IMR-90 (cell line): ENCODE results near the gene GABARAPL2. TPM values are rescaled to one million over a fixed set of nuclear protein-coding genes. Genes with fewer than 3 reads are reported as not detected.

Experiments
- ATAC-seq: fragments of 200-7000 bp; cut with Tn5 transposase; 2 replicates; pipeline ENCODE4 v1.9.1; 2020; ENCODE audit warnings: low read depth, mild to moderate bottlenecking, moderate library complexity
- BruUV-seq: library from RNA; stranded (reverse); fragments of 400-500 nt; replicated peaks from 2 replicates; lab custom pipeline; 2021; lab: Mats Ljungman, UMichigan
- CTCF ChIA-PET: fragments of 300-600 bp; formaldehyde crosslinking; extraction: SDS; loops from one replicate; lab custom pipeline; 2021; ENCODE audit warnings: antibody characterized with exemption; lab: Yijun Ruan, JAX
- POLR2A ChIA-PET: fragments of 300-600 bp; sonication (Branson Sonifier 250); formaldehyde crosslinking; loops from one replicate; lab custom pipeline; 2022; ENCODE audit warnings: antibody characterized with exemption; ENCODE audit not compliant: unreplicated experiment; lab: Charles Lee
- DNase-seq: peaks from one replicate; pipeline ENCODE4 v3.0.0; 2013
- H2AFZ ChIP-seq: replicated peaks from 2 replicates; pipeline ENCODE3; 2013; ENCODE audit warnings: low read length, mild to moderate bottlenecking; ENCODE audit not compliant: poor library complexity
- H2AK5ac ChIP-seq: 2 replicates; pipeline ENCODE4 v1.6.1; 2013; ENCODE audit warnings: low read depth, low read length, inconsistent platforms
- H2AK9ac ChIP-seq: replicated peaks from 2 replicates; pipeline ENCODE3; 2013; ENCODE audit warnings: mild to moderate bottlenecking, low read depth, low read length, moderate library complexity; ENCODE audit not compliant: poor library complexity
- H2BK120ac ChIP-seq: 2 replicates; pipeline ENCODE4 v1.6.1; 2013; ENCODE audit warnings: low read depth, low read length, inconsistent platforms
- H2BK15ac ChIP-seq: 3 replicates; pipeline ENCODE4 v1.6.1; 2013; ENCODE audit warnings: low read depth, low read length, inconsistent platforms
- H2BK20ac ChIP-seq: 2 replicates; pipeline ENCODE4 v1.6.1; 2013; ENCODE audit warnings: low read depth, mild to moderate bottlenecking, inconsistent platforms, low read length, moderate library complexity
- H2BK5ac ChIP-seq: 2 replicates; pipeline ENCODE4 v1.6.1; 2013; ENCODE audit warnings: mild to moderate bottlenecking, low read depth, low read length, inconsistent platforms; ENCODE audit not compliant: poor library complexity, severe bottlenecking
- H3K14ac ChIP-seq: replicated peaks from 2 replicates; pipeline ENCODE4 v1.6.1; 2013; ENCODE audit warnings: low read depth, low read length, inconsistent platforms
- H3K18ac ChIP-seq: 2 replicates; pipeline ENCODE4 v1.6.1; 2013; ENCODE audit warnings: low read depth, low read length, control low read depth
- H3K23ac ChIP-seq: 2 replicates; pipeline ENCODE4 v1.6.1; 2013; ENCODE audit warnings: low read depth, low read length, inconsistent platforms
- H3K27ac ChIP-seq: 2 replicates; pipeline ENCODE4 v1.5.1; 2013; ENCODE audit warnings: mild to moderate bottlenecking, control low read depth, low read length; ENCODE audit not compliant: insufficient read depth
- H3K27me3 ChIP-seq: 2 replicates; pipeline ENCODE4 v1.6.1; 2013; ENCODE audit warnings: low read length; ENCODE audit not compliant: control insufficient read depth, insufficient read depth
- H3K36me3 ChIP-seq: 2 replicates; pipeline ENCODE4 v1.6.1; 2013; ENCODE audit warnings: low read length, mixed read lengths; ENCODE audit not compliant: control insufficient read depth, insufficient read depth
- H3K4ac ChIP-seq: 2 replicates; pipeline ENCODE4 v1.6.1; 2013; ENCODE audit warnings: low read depth, low read length, inconsistent platforms
- H3K4me1 ChIP-seq: 2 replicates; pipeline ENCODE4 v1.6.1; 2013; ENCODE audit warnings: low read length, mixed read lengths; ENCODE audit not compliant: control insufficient read depth, insufficient read depth
- H3K4me2 ChIP-seq: 2 replicates; pipeline ENCODE4 v1.6.1; 2013; ENCODE audit warnings: low read depth, mild to moderate bottlenecking, control low read depth, low read length, moderate library complexity
- H3K4me3 ChIP-seq: 2 replicates; pipeline ENCODE4 v1.5.1; 2013; ENCODE audit warnings: low read depth, mild to moderate bottlenecking, control low read depth, low read length, moderate library complexity; ENCODE audit not compliant: insufficient read depth
- H3K56ac ChIP-seq: 2 replicates; pipeline ENCODE4 v1.6.1; 2013; ENCODE audit warnings: low read length, inconsistent platforms; ENCODE audit not compliant: insufficient read depth; ENCODE audit errors: extremely low read depth
- H3K79me1 ChIP-seq, 2 experiments: 2 replicates each; pipeline ENCODE4 v1.6.1; 2013; ENCODE audit warnings: low read length in 2 of 2, inconsistent platforms in 1 of 2, low read depth in 1 of 2
- H3K9ac ChIP-seq: 2 replicates; pipeline ENCODE4 v1.6.1; 2013; ENCODE audit warnings: low read depth, low read length, control low read depth
- H3K9me1 ChIP-seq: 2 replicates; pipeline ENCODE4 v1.6.1; 2013; ENCODE audit warnings: low read length, inconsistent platforms; ENCODE audit not compliant: insufficient read depth
- H3K9me3 ChIP-seq: 2 replicates; pipeline ENCODE4 v1.6.1; 2013; ENCODE audit warnings: low read length; ENCODE audit not compliant: control insufficient read depth, insufficient read depth
- H4K20me1 ChIP-seq: 2 replicates; pipeline ENCODE4 v1.6.1; 2013; ENCODE audit warnings: low read length, inconsistent platforms; ENCODE audit not compliant: insufficient read depth
- H4K5ac ChIP-seq: 2 replicates; pipeline ENCODE4 v1.6.1; 2013; ENCODE audit warnings: mild to moderate bottlenecking, low read depth, low read length, control low read depth
- H4K8ac ChIP-seq, 2 experiments: 2 replicates each; pipeline ENCODE4 v1.6.1; 2013; ENCODE audit warnings: low read depth in 2 of 2, low read length in 2 of 2, control low read depth in 1 of 2, inconsistent platforms in 1 of 2
- H4K91ac ChIP-seq: 2 replicates; pipeline ENCODE4 v1.6.1; 2013; ENCODE audit warnings: low read depth, low read length, inconsistent platforms; ENCODE audit not compliant: insufficient read depth
- CEBPB ChIP-seq: IDR thresholded peaks from 2 replicates; pipeline ENCODE4 v1.6.1; 2012; ENCODE audit warnings: low read depth, low read length, improper control_type of control experiment
- FOS ChIP-seq: fragments of 150-350 bp; IDR thresholded peaks from 2 replicates; pipeline ENCODE4 v1.6.1; 2016; ENCODE audit warnings: low read depth, low read length
- POLR2A ChIP-seq: IDR thresholded peaks from 2 replicates; pipeline ENCODE4 v1.6.1; 2012; ENCODE audit warnings: mild to moderate bottlenecking, low read depth, low read length
- RFX5 ChIP-seq: IDR thresholded peaks from 2 replicates; pipeline ENCODE4 v1.8.0; 2012; ENCODE audit warnings: low read depth, mild to moderate bottlenecking, low read length, moderate library complexity
- WGBS, 2 experiments: methylation state at CpG; one replicate each; pipeline versions ENCODE4 v1.1.5 to v1.1.7; 2013; ENCODE audit warnings: missing lambda C conversion rate in 2 of 2; ENCODE audit not compliant: insufficient read length in 1 of 2; ENCODE audit errors: extremely low coverage in 2 of 2; 5-methylcytosine and 5-hydroxymethylcytosine counted together
- dilution Hi-C: fragments of 300-500 bp; cut with HindIII; formaldehyde crosslinking; loops from one replicate; pipeline ENCODE4 v1.14.3; 2018; ENCODE audit warnings: low sequenced_read_pairs; ENCODE audit not compliant: unreplicated experiment
- in situ Hi-C: fragments of 300-500 bp; cut with MboI; formaldehyde crosslinking; loops from 3 replicates; pipeline ENCODE4 v1.14.3; 2019; ENCODE audit warnings: low sequenced_read_pairs, inconsistent platforms, mixed read lengths
- intact Hi-C: fragments of 100-400 bp; cut with micrococcal nuclease; formaldehyde crosslinking; loops from 2 replicates; pipeline ENCODE4 v1.10.0; 2022
- polyA plus RNA-seq, 3 experiments: library from polyadenylated mRNA; depleted of rRNA; stranded (reverse); fragments of >200 nt; gene quantifications; 2 replicates each; pipeline ENCODE4 v1.2.3, GENCODE V29; 2012; ENCODE audit warnings: low replicate concordance in 1 of 3
- total RNA-seq: library from RNA; depleted of rRNA; stranded (reverse); fragments of >200 nt; gene quantifications from 2 replicates; pipeline ENCODE4 v1.2.3, GENCODE V29; 2012
- TF ChIP-seq, protein P1 (sequence below): fragments of 150-350 bp; IDR thresholded peaks from 2 replicates; pipeline ENCODE4 v1.6.1; 2016; ENCODE audit warnings: low read depth, mild to moderate bottlenecking, low read length, moderate library complexity, borderline replicate concordance
- TF ChIP-seq, protein P2 (sequence below): fragments of 150-350 bp; IDR thresholded peaks from 2 replicates; pipeline ENCODE4 v1.6.1; 2017; ENCODE audit warnings: mild to moderate bottlenecking, antibody characterized with exemption, low read length, low read depth
- TF ChIP-seq, protein P3 (sequence below): conservative IDR thresholded peaks from 2 replicates; pipeline ENCODE4 v1.5.1; 2012; ENCODE audit warnings: mild to moderate bottlenecking, low read depth, low read length, improper control_type of control experiment

GABARAPL2 gene
- total and polyA plus RNA-seq, 2 of the 4 experiments (the other 2 are of a cell fraction), result 33.3 to 65.9 TPM

DNA sequence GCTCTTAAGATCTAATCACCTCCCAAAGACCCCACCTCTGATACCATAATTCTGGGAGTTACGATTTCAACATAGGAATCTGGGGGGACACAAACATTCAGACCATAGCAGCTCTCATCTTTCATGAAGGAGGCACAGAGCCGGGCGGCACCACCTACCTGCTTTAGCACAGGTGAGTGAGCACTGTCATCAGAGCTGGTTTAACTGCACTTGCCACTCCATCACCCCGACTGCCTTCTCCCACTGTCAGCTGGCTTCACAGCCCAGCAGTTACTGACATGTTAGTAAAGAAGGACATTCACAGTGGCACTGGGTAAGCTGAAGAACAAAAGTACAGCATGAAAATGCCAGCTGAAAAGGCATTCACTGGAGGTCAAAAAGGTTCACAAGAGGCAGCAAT, 22.5 kb downstream of the GABARAPL2 start:
- Histone ChIP-seq H3K4me2 (no peak overlapping the region), H2AK5ac (no peak overlapping the region), H4K91ac (no peak overlapping the region), H4K8ac (no peak overlapping the region), H3K79me1 (peaks cover 0 to 1% of the 10 kb centered on the region in 2 experiments; a peak in 1 of 4 replicates), H3K23ac (no peak overlapping the region), H3K4me3 (no peak overlapping the region), H3K4ac (no peak overlapping the region), H3K27me3 (no peaks in the 10 kb centered on the region), H2AK9ac (no peak overlapping the region), H3K9me3 (no peaks in the 10 kb centered on the region), H2BK15ac (no peak overlapping the region), H4K20me1 (no peaks in the 10 kb centered on the region), H3K4me1 (peaks cover 6% of the 10 kb centered on the region), H2BK5ac (no peak overlapping the region), H3K27ac (no peak overlapping the region), H3K14ac (no peak overlapping the region), H3K9ac (no peak overlapping the region), H2BK120ac (no peak overlapping the region), H3K9me1 (peaks cover 6% of the 10 kb centered on the region; the same call in 1 of the 2 replicates), H2BK20ac (no peak overlapping the region), H3K36me3 (peaks cover 2% of the 10 kb centered on the region; the same call in 1 of the 2 replicates), H4K5ac (no peak overlapping the region), H2AFZ (no peak overlapping the region), H3K56ac (no peak overlapping the region), H3K18ac (no peak overlapping the region)
- no peak for ATAC-seq
- TF ChIP-seq, protein P1, sequence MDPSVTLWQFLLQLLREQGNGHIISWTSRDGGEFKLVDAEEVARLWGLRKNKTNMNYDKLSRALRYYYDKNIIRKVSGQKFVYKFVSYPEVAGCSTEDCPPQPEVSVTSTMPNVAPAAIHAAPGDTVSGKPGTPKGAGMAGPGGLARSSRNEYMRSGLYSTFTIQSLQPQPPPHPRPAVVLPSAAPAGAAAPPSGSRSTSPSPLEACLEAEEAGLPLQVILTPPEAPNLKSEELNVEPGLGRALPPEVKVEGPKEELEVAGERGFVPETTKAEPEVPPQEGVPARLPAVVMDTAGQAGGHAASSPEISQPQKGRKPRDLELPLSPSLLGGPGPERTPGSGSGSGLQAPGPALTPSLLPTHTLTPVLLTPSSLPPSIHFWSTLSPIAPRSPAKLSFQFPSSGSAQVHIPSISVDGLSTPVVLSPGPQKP, result no peak
- TF ChIP-seq FOS (no peak), POLR2A (no peak), RFX5 (no peak), CEBPB (no peak)
- TF ChIP-seq, protein P2, sequence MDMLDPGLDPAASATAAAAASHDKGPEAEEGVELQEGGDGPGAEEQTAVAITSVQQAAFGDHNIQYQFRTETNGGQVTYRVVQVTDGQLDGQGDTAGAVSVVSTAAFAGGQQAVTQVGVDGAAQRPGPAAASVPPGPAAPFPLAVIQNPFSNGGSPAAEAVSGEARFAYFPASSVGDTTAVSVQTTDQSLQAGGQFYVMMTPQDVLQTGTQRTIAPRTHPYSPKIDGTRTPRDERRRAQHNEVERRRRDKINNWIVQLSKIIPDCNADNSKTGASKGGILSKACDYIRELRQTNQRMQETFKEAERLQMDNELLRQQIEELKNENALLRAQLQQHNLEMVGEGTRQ, result no peak
- TF ChIP-seq, protein P3, sequence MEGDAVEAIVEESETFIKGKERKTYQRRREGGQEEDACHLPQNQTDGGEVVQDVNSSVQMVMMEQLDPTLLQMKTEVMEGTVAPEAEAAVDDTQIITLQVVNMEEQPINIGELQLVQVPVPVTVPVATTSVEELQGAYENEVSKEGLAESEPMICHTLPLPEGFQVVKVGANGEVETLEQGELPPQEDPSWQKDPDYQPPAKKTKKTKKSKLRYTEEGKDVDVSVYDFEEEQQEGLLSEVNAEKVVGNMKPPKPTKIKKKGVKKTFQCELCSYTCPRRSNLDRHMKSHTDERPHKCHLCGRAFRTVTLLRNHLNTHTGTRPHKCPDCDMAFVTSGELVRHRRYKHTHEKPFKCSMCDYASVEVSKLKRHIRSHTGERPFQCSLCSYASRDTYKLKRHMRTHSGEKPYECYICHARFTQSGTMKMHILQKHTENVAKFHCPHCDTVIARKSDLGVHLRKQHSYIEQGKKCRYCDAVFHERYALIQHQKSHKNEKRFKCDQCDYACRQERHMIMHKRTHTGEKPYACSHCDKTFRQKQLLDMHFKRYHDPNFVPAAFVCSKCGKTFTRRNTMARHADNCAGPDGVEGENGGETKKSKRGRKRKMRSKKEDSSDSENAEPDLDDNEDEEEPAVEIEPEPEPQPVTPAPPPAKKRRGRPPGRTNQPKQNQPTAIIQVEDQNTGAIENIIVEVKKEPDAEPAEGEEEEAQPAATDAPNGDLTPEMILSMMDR, result no peak
- CTCF ChIA-PET, result no interaction called here
- DNase-seq, result no peak
- intact Hi-C loops, result no loop called here
- WGBS, 2 experiments, result 100% methylated on average over 1 of the region's 4 CpGs; no CpG with 5 or more reads in 1 of the 2 experiments
- dilution Hi-C loops, result no loop called here
- in situ Hi-C loops, result loop anchor here (25.0 kb wide), 1 partner anchor 376 kb away; the partner anchor contains the start of genes CTRB1 and CTRB2
- POLR2A ChIA-PET, result no interaction called here
- no TSS peak for BruUV-seq
